A673 (cell line): Measurements from ENCODE around the gene CAPN11.

Source experiments
- EZH2 ChIP-seq: fragments of 200-600 bp; sonication (generic); IDR thresholded peaks from 2 replicates; pipeline ENCODE4 v1.6.1; 2017; ENCODE audit warnings: borderline replicate concordance, low read depth, mild to moderate bottlenecking, mixed read lengths, antibody characterized with exemption, low read length; ENCODE audit not compliant: poor library complexity, severe bottlenecking
- TF ChIP-seq, protein P1 (sequence below): fragments of 300-800, 200-600 bp; sonication (generic); conservative IDR thresholded peaks from 2 replicates; pipeline ENCODE4 v1.5.1; 2017; ENCODE audit warnings: low read depth, mild to moderate bottlenecking, antibody characterized with exemption, low read length, moderate library complexity, mixed read lengths

DNA sequence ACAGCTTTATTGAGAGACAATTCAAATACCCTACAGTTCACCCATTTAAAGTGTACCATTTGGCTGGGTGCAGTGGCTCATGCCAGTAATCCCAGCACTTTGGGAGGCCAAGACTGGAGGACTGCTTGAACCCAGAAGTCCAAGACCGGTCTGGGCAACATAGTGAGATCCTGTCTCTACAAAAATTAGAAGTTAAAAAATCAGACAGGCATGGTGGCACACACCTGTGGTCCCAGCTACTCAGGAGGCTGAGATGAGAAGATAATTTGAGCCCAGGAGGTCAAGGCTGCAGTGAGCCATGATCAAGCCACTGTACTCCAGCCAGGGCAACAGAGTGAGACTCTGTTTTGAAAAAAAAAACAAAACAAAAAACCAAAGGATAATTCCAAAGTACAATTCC, 8.9 kb downstream of the CAPN11 start:
- TF ChIP-seq, protein P1, sequence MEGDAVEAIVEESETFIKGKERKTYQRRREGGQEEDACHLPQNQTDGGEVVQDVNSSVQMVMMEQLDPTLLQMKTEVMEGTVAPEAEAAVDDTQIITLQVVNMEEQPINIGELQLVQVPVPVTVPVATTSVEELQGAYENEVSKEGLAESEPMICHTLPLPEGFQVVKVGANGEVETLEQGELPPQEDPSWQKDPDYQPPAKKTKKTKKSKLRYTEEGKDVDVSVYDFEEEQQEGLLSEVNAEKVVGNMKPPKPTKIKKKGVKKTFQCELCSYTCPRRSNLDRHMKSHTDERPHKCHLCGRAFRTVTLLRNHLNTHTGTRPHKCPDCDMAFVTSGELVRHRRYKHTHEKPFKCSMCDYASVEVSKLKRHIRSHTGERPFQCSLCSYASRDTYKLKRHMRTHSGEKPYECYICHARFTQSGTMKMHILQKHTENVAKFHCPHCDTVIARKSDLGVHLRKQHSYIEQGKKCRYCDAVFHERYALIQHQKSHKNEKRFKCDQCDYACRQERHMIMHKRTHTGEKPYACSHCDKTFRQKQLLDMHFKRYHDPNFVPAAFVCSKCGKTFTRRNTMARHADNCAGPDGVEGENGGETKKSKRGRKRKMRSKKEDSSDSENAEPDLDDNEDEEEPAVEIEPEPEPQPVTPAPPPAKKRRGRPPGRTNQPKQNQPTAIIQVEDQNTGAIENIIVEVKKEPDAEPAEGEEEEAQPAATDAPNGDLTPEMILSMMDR = no peak
- no peak for TF ChIP-seq EZH2
